ENCODE measurements around the gene EPC2.

The EPC2 gene

DNA sequence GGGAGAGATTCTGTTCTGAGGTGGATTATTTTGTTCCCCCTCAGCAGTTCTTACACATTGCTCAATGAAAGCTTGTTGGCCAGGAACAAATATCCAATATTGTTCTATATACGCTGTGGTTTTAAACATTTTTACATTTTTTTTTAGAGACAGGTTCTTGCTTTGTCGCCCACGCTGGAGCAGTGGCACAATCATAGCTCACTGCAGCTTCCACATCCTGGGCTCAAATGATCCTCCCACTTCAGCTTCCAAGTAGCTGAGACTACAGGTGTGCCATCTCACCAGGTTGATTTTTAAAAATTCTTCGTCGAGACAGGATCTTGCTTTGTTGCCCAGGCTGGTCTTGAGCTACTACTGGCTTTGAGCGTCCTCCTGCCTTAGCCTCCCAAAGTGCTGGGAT, 171.6 kb downstream of the EPC2 start:
- no peaks in the 10 kb centered on the region for H3K27me3 ChIP-seq (ENCODE audit: control insufficient read depth in 1 of 2, insufficient read depth in 2 of 2, low read length in 2 of 2)
- no peaks in the 10 kb centered on the region for H3K36me3 ChIP-seq (ENCODE audit: insufficient read depth, low read length)
- H3K4me3 ChIP-seq (ENCODE audit: low read depth in 1 of 2, low read length in 2 of 2), result no peak overlapping the region
- H3K9ac ChIP-seq (ENCODE audit: low read length), result no peak overlapping the region
- H3K9me3 ChIP-seq (ENCODE audit: low read length), result no peaks in the 10 kb centered on the region
- H3K4me1 ChIP-seq (ENCODE audit: insufficient read depth, low read length), result peaks cover 26% of the 10 kb centered on the region
- H3K27ac ChIP-seq (ENCODE audit: low read depth, low read length), result no peak overlapping the region

DNA sequence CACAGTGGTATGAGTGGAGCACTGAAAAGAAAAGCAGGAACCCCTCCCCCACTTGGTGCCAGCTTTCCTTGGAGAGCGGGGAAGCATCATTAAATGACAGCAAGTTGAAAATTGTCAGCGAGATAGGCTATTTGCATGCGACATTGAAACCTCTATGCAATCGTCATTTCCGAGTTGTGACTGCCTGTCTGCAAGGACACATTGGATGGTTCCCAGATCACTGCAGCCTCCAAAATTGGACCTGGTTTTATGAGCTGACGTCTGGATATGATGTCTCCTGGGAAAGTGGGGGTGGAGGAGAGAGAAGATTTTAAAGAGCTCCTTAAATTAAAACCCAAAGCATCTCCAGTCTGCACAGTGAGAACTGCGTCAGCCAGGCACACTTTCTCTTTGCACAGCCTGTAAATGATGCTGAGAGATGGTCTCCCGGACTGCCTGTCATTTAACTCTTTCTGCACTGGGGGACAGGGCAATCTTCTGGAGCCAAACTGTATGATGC, 172.7 kb downstream of the EPC2 start:
- Histone ChIP-seq H3K27me3 (ENCODE audit: control insufficient read depth in 1 of 2, insufficient read depth in 2 of 2, low read length in 2 of 2) (no peaks in the 10 kb centered on the region), H3K4me3 (ENCODE audit: low read depth in 1 of 2, low read length in 2 of 2) (peak overlapping the region in 1 of 2 donors; percentile 43), H3K27ac (ENCODE audit: low read depth, low read length) (peak overlapping the region; percentile 37), H3K9ac (ENCODE audit: low read length) (no peak overlapping the region), H3K9me3 (ENCODE audit: low read length) (no peaks in the 10 kb centered on the region), H3K4me1 (ENCODE audit: insufficient read depth, low read length) (peaks cover 23% of the 10 kb centered on the region), H3K36me3 (ENCODE audit: insufficient read depth, low read length) (no peaks in the 10 kb centered on the region)

DNA sequence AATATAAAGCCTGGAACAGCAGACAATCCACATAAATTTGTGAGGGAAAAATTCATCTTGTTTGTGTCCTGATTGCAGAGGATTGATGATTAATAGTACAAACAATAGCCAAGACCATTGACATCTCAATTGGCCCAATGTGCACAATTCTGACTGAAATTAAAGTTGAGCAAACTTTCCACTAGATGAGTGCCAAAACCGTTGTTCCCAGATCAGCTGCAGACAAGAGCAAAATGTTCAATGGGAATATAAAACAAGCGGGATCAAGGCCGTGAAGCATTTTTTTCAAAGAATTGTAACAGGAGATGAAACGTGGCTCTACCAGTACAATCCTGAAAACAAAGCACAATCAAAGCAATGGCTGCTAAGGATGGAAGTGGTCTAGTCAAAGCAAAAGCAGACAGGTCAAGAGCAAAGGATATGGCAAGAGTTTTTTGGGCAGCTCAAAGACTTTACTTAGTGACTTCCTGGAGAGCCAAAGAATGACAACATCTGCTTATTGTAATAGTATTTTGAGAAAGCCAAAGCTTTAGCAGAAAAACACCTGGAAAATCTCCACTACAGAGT, 174.6 kb downstream of the EPC2 start:
- peaks cover 16% of the 10 kb centered on the region for H3K4me1 ChIP-seq (ENCODE audit: insufficient read depth, low read length)

DNA sequence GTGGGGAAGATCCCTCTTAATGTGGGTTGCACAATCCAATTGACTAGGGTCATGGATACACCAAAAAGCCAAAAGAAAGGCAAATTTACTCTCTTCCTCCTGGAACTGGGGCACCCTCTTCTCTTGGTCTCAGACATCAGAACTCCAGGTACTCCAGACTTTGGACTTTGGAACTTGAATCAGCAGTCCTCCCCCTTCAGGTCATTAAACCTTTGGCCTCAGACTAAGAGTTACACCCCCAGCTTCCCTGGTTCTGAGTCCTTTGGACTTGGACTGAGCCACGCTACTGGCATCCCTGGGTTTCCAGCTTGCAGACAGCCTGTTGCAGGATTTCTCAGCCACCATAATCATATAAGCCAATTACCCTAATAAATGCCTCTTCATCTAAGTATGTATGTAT, 179.6 kb downstream of the EPC2 start:
- Histone ChIP-seq H3K9ac (ENCODE audit: low read length) (no peak overlapping the region), H3K4me1 (ENCODE audit: insufficient read depth, low read length) (no peaks in the 10 kb centered on the region), H3K27me3 (ENCODE audit: control insufficient read depth in 1 of 2, insufficient read depth in 2 of 2, low read length in 2 of 2) (no peaks in the 10 kb centered on the region), H3K9me3 (ENCODE audit: low read length) (no peaks in the 10 kb centered on the region), H3K4me3 (ENCODE audit: low read depth in 1 of 2, low read length in 2 of 2) (no peak overlapping the region), H3K36me3 (ENCODE audit: insufficient read depth, low read length) (no peaks in the 10 kb centered on the region), H3K27ac (ENCODE audit: low read depth, low read length) (no peak overlapping the region)

More for the DNA sequence above, 174.6 kb downstream of the EPC2 start:
- H3K27ac ChIP-seq (ENCODE audit: low read depth, low read length), result no peak overlapping the region
- H3K9me3 ChIP-seq (ENCODE audit: low read length), result no peaks in the 10 kb centered on the region
- H3K9ac ChIP-seq (ENCODE audit: low read length), result no peak overlapping the region
- no peaks in the 10 kb centered on the region for H3K27me3 ChIP-seq (ENCODE audit: control insufficient read depth in 1 of 2, insufficient read depth in 2 of 2, low read length in 2 of 2)
- H3K36me3 ChIP-seq (ENCODE audit: insufficient read depth, low read length), result no peaks in the 10 kb centered on the region
- H3K4me3 ChIP-seq (ENCODE audit: low read depth in 1 of 2, low read length in 2 of 2), result no peak overlapping the region

DNA sequence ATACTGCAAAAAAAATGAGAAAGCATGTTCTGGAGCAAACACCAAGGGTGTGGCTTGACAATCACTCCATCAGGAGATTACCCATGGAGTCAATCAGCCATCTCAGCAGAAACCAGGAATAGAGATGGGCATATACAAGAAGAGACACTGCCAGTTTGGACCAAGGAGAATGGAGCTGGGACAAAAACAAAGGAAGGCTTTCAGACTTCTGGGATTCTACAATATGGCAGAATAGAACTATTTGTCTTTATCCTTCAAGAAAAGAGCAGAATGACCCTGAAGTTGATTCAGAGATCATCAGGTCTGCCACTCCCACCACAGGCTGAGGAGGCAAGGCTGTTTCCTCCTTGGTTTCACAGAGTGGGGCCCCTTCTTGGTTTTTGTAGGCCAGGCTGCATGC, 182.2 kb downstream of the EPC2 start:
- no peak overlapping the region for H3K9ac ChIP-seq (ENCODE audit: low read length)
- H3K27me3 ChIP-seq (ENCODE audit: control insufficient read depth in 1 of 2, insufficient read depth in 2 of 2, low read length in 2 of 2), result no peaks in the 10 kb centered on the region
- H3K4me1 ChIP-seq (ENCODE audit: insufficient read depth, low read length), result no peaks in the 10 kb centered on the region
- no peak overlapping the region for H3K4me3 ChIP-seq (ENCODE audit: low read depth in 1 of 2, low read length in 2 of 2)
- H3K9me3 ChIP-seq (ENCODE audit: low read length), result no peaks in the 10 kb centered on the region
- no peaks in the 10 kb centered on the region for H3K36me3 ChIP-seq (ENCODE audit: insufficient read depth, low read length)
- H3K27ac ChIP-seq (ENCODE audit: low read depth, low read length), result no peak overlapping the region

DNA sequence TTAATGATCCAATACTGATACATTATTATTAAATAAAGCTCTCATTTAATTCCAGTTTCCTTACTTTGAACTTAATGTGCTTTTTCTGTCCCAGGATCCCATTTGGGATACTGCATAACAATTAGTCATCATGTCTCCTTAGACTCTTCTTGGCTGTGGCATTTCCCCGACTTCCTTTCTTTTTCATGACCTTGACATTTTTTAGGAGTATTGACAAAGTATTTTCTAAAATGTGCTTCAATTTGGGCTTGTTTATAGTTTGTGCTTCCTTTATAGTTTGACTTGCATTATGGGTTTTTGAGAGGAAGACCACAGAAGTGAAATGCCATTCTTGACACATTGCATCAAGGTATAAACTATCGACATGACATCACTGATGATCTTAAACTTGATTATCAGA, 184.4 kb downstream of the EPC2 start:
- Histone ChIP-seq H3K9me3 (ENCODE audit: low read length) (no peaks in the 10 kb centered on the region), H3K9ac (ENCODE audit: low read length) (no peak overlapping the region), H3K4me3 (ENCODE audit: low read depth in 1 of 2, low read length in 2 of 2) (no peak overlapping the region), H3K36me3 (ENCODE audit: insufficient read depth, low read length) (no peaks in the 10 kb centered on the region), H3K27ac (ENCODE audit: low read depth, low read length) (no peak overlapping the region), H3K4me1 (ENCODE audit: insufficient read depth, low read length) (no peaks in the 10 kb centered on the region), H3K27me3 (ENCODE audit: control insufficient read depth in 1 of 2, insufficient read depth in 2 of 2, low read length in 2 of 2) (no peaks in the 10 kb centered on the region)

DNA sequence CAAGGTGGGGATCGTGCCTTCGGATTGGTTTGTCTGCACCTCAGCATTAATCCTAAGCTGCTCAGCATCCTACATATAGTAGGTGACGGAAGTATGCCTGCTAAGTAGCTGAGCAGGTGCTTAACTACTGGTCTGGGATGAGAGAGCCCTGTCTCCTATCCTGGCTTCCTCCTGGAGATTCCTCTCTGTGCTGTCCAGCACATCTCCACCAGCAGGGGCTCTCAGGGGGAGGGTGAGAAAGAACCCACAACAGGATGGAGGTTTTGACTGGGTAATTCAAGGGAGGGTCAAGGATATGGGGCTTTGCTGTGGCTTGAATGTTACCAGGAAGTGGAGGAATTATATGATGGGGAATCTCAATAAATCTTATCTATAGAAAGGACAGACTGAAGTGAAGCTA, 185.1 kb downstream of the EPC2 start:
- no peaks in the 10 kb centered on the region for H3K36me3 ChIP-seq (ENCODE audit: insufficient read depth, low read length)
- no peaks in the 10 kb centered on the region for H3K4me1 ChIP-seq (ENCODE audit: insufficient read depth, low read length)
- H3K4me3 ChIP-seq (ENCODE audit: low read depth in 1 of 2, low read length in 2 of 2), result no peak overlapping the region
- no peaks in the 10 kb centered on the region for H3K27me3 ChIP-seq (ENCODE audit: control insufficient read depth in 1 of 2, insufficient read depth in 2 of 2, low read length in 2 of 2)
- H3K9me3 ChIP-seq (ENCODE audit: low read length), result no peaks in the 10 kb centered on the region
- H3K27ac ChIP-seq (ENCODE audit: low read depth, low read length), result no peak overlapping the region
- H3K9ac ChIP-seq (ENCODE audit: low read length), result no peak overlapping the region

DNA sequence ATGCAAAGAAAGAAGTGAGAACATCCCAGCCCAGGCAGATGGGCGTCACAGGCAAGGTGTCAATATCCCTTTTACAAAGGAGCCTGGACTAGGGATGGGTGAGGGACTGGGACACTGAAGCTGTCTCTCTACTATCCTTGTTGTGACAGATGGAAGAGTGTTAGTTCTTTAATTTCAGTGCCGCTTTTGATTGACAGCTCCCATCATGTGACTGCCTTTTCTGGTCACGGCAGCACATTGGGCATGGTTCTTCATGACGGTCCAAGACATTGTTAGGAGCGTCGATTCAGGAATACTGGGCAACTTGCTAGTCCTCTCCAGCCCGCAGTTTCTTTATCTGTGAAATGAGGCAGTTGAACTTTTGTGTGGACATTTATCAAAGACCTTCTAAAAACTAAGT, 188.1 kb downstream of the EPC2 start:
- no peaks in the 10 kb centered on the region for H3K36me3 ChIP-seq (ENCODE audit: insufficient read depth, low read length)
- no peaks in the 10 kb centered on the region for H3K4me1 ChIP-seq (ENCODE audit: insufficient read depth, low read length)

More for the DNA sequence above, 188.1 kb downstream of the EPC2 start:
- no peaks in the 10 kb centered on the region for H3K9me3 ChIP-seq (ENCODE audit: low read length)
- no peak overlapping the region for H3K9ac ChIP-seq (ENCODE audit: low read length)
- no peak overlapping the region for H3K4me3 ChIP-seq (ENCODE audit: low read depth in 1 of 2, low read length in 2 of 2)
- H3K27ac ChIP-seq (ENCODE audit: low read depth, low read length), result no peak overlapping the region
- no peaks in the 10 kb centered on the region for H3K27me3 ChIP-seq (ENCODE audit: control insufficient read depth in 1 of 2, insufficient read depth in 2 of 2, low read length in 2 of 2)
